MM.1S (cell line): ENCODE data around the gene MFSD11.

Experiments used
- CTCF ChIP-seq: fragments of 300-600 bp; sonication (generic); IDR thresholded peaks from 2 replicates; pipeline ENCODE4 v1.5.1; 2016; ENCODE audit warnings: antibody characterized with exemption, low read length, mixed read lengths
- EZH2 ChIP-seq: fragments of 300-600 bp; sonication (generic); optimal IDR thresholded peaks from 2 replicates; pipeline ENCODE3; 2017; ENCODE audit warnings: low read depth, mild to moderate bottlenecking, antibody characterized with exemption, low read length, mixed read lengths
- EZH2phosphoT487 ChIP-seq: fragments of 300-600 bp; sonication (generic); IDR thresholded peaks from 2 replicates; pipeline ENCODE4 v1.6.1; 2018; ENCODE audit warnings: antibody characterized with exemption, low read length

- TF ChIP-seq CTCF, result no peak
- no peak for TF ChIP-seq EZH2
- TF ChIP-seq EZH2phosphoT487, result no peak
Observed at GRCh38 chr17:76702076-76702475, 35.8 kb upstream of the MFSD11 start.
